Endothelial cell of umbilical vein (primary cell): ENCODE results near the gene SOX14. TPM values are rescaled to one million over a fixed set of nuclear protein-coding genes. Genes with fewer than 3 reads are reported as not detected.

Source experiments
- BruUV-seq: library from RNA; stranded (reverse); fragments of 400-500 nt; replicated peaks from 2 replicates; lab custom pipeline; 2021; lab: Mats Ljungman, UMichigan
- CTCF ChIA-PET: fragments of 300-600, 350-600 bp; sonication (Branson Sonifier 250); formaldehyde crosslinking; loops from one replicate; lab custom pipeline; 2021; ENCODE audit warnings: antibody characterized with exemption, inconsistent platforms; lab: Charles Lee
- POLR2A ChIA-PET: fragments of 300-600, 350-600 bp; sonication (Branson Sonifier 250); formaldehyde crosslinking; loops from one replicate; lab custom pipeline; 2021; ENCODE audit warnings: antibody characterized with exemption, inconsistent platforms; lab: Charles Lee
- DNase-seq: peaks from one replicate; pipeline ENCODE4 v3.0.0-alpha.2; 2011; ENCODE audit warnings: low read depth, low spot score
- FAIRE-seq: peaks from 2 replicates; lab custom pipeline; 2011; peaks lifted over from hg19 to GRCh38; lab: Jason Lieb, UNC
- H2AFZ ChIP-seq: 2 replicates; pipeline ENCODE4 v1.6.0; 2012; ENCODE audit warnings: low read depth, low read length, control low read depth, inconsistent platforms
- H3K27ac ChIP-seq: 2 replicates; pipeline ENCODE4 v1.5.1; 2011; ENCODE audit warnings: low read depth, mild to moderate bottlenecking, control low read depth, low read length, moderate library complexity; ENCODE audit not compliant: insufficient read depth
- H3K27me3 ChIP-seq, 2 experiments: 2 replicates each; pipeline versions ENCODE4 v1.6.0 to v1.6.1; 2011; ENCODE audit warnings: low read length in 2 of 2, mixed read lengths in 1 of 2; ENCODE audit not compliant: control insufficient read depth in 2 of 2, insufficient read depth in 2 of 2
- H3K36me3 ChIP-seq, 2 experiments: 2 replicates in 1 of 2; 3 replicates in 1 of 2; pipeline ENCODE4 v1.5.1; 2011; ENCODE audit warnings: low read length in 2 of 2, mild to moderate bottlenecking in 1 of 2, moderate library complexity in 1 of 2; ENCODE audit not compliant: control insufficient read depth in 2 of 2, insufficient read depth in 2 of 2; ENCODE audit errors: extremely low read depth in 1 of 2
- H3K4me1 ChIP-seq: 3 replicates; pipeline ENCODE4 v1.5.1; 2011; ENCODE audit warnings: mild to moderate bottlenecking, low read length; ENCODE audit not compliant: control insufficient read depth, insufficient read depth; ENCODE audit errors: extremely low read depth
- H3K4me2 ChIP-seq: 2 replicates; pipeline ENCODE4 v1.6.1; 2011; ENCODE audit warnings: low read length, control low read depth, mixed read lengths; ENCODE audit not compliant: insufficient read depth
- H3K4me3 ChIP-seq, 3 experiments: fragments of 200-600 bp in 1 of 3; sonication (generic), shearing (Covaris generic) in 1 of 3; replicated peaks in 1 of 3; 2 replicates each; pipeline ENCODE4 v1.5.1; 2011 to 2016; ENCODE audit warnings: control low read depth in 3 of 3, low read length in 3 of 3, mild to moderate bottlenecking in 2 of 3, inconsistent platforms in 1 of 3, low read depth in 1 of 3, moderate library complexity in 1 of 3; ENCODE audit not compliant: insufficient read depth in 1 of 3
- H3K79me2 ChIP-seq: 2 replicates; pipeline ENCODE4 v1.6.0; 2012; ENCODE audit warnings: low read length, inconsistent platforms; ENCODE audit not compliant: control insufficient read depth, insufficient read depth
- H3K9ac ChIP-seq: replicated peaks from 2 replicates; pipeline ENCODE3; 2011; ENCODE audit warnings: low read length, control low read depth; ENCODE audit not compliant: insufficient read depth; ENCODE audit errors: extremely low read depth
- H3K9me1 ChIP-seq: replicated peaks from 3 replicates; pipeline ENCODE4 v1.6.0; 2011; ENCODE audit warnings: mild to moderate bottlenecking, low read length; ENCODE audit not compliant: control insufficient read depth, insufficient read depth; ENCODE audit errors: extremely low read depth
- H3K9me3 ChIP-seq: replicated peaks from 2 replicates; pipeline ENCODE4 v1.5.1; 2012; ENCODE audit warnings: low read length, inconsistent platforms; ENCODE audit not compliant: control insufficient read depth, insufficient read depth
- H4K20me1 ChIP-seq: replicated peaks from 2 replicates; pipeline ENCODE3; 2011; ENCODE audit warnings: mild to moderate bottlenecking, low read length; ENCODE audit not compliant: control insufficient read depth, insufficient read depth; ENCODE audit errors: extremely low read depth
- CTCF ChIP-seq, 2 donors: IDR thresholded peaks; 1 replicate in 1 of 2; 2 replicates in 1 of 2; pipeline ENCODE4 v1.5.1; 2011; ENCODE audit warnings: low read length in 2 of 2, mild to moderate bottlenecking in 2 of 2, moderate library complexity in 2 of 2, control low read depth in 1 of 2, inconsistent platforms in 1 of 2, low read depth in 1 of 2; ENCODE audit not compliant: insufficient read depth in 1 of 2; ENCODE audit errors: extremely low read depth in 1 of 2
- EZH2 ChIP-seq: IDR thresholded peaks from 2 replicates; pipeline ENCODE4 v1.6.1; 2012; ENCODE audit warnings: borderline replicate concordance, low read depth, mild to moderate bottlenecking, moderate library complexity, low read length, inconsistent platforms; ENCODE audit not compliant: severe bottlenecking
- FOS ChIP-seq: IDR thresholded peaks from 2 replicates; pipeline ENCODE4 v1.6.1; 2011; ENCODE audit warnings: mild to moderate bottlenecking, low read length, moderate library complexity, borderline replicate concordance; ENCODE audit not compliant: insufficient read depth
- GATA2 ChIP-seq: IDR thresholded peaks from 2 replicates; pipeline ENCODE4 v1.7.0; 2011; ENCODE audit warnings: low read depth, mild to moderate bottlenecking, moderate library complexity, mixed read lengths, low read length; ENCODE audit not compliant: insufficient read length, insufficient read depth
- JUN ChIP-seq: IDR thresholded peaks from 2 replicates; pipeline ENCODE4 v1.6.1; 2011; ENCODE audit warnings: borderline replicate concordance, low read depth; ENCODE audit not compliant: insufficient read length, insufficient read depth
- MAX ChIP-seq: IDR thresholded peaks from 2 replicates; pipeline ENCODE4 v1.6.1; 2011; ENCODE audit not compliant: insufficient read depth, insufficient read length
- MYC ChIP-seq: IDR thresholded peaks from one replicate; pipeline ENCODE4 v1.6.1; 2011; ENCODE audit warnings: mild to moderate bottlenecking, low read depth, low read length
- POLR2A ChIP-seq: IDR thresholded peaks from 2 replicates; pipeline ENCODE4 v1.6.1; 2012; ENCODE audit warnings: low read depth, mild to moderate bottlenecking, control low read depth, low read length
- POLR2AphosphoS5 ChIP-seq: IDR thresholded peaks from 2 replicates; pipeline ENCODE4 v1.6.1; 2012; ENCODE audit warnings: low read depth, mild to moderate bottlenecking, control low read depth, low read length, moderate library complexity; ENCODE audit not compliant: insufficient read depth
- dilution Hi-C: fragments of 300-500 bp; cut with MboI; formaldehyde crosslinking; loops from one replicate; pipeline ENCODE4 v1.15.0; 2019; ENCODE audit warnings: low sequenced_read_pairs; ENCODE audit not compliant: extremely low pct_ligation_motif_present
- intact Hi-C: fragments of 100-400 bp; cut with micrococcal nuclease; formaldehyde crosslinking; loops from one replicate; pipeline ENCODE4 v1.10.0; 2022
- polyA plus RNA-seq, 4 experiments: library from polyadenylated mRNA; depleted of rRNA in 3 of 4; stranded (reverse) in 3 of 4; unstranded in 1 of 4; fragments of >200 nt; gene quantifications; 2 replicates each; pipeline versions ENCODE4 v1.2.1 to v1.2.3, GENCODE V29; 2011 to 2012; ENCODE audit warnings: missing spikeins in 1 of 4
- total RNA-seq: library from RNA; stranded (reverse); gene quantifications from 2 replicates; pipeline ENCODE4 v1.2.3, GENCODE V29; 2021

SOX14 gene
- total and polyA plus RNA-seq, 2 donors (not counting 3 experiments of a cell fraction or from before 2014, with no cell fraction given), result not detected

GRCh38 chr3:137789236-137789635 is 25.1 kb downstream of the SOX14 start:
- Histone ChIP-seq H3K79me2 (no peaks in the 10 kb centered on the region), H3K9ac (no peak overlapping the region), H3K4me1 (no peaks in the 10 kb centered on the region), H3K27me3 (no peaks in the 10 kb centered on the region), H3K4me3 (no peak overlapping the region), H3K27ac (no peak overlapping the region), H4K20me1 (no peaks in the 10 kb centered on the region), H3K36me3 (no peaks in the 10 kb centered on the region), H3K4me2 (no peak overlapping the region), H2AFZ (no peak overlapping the region), H3K9me3 (no peaks in the 10 kb centered on the region), H3K9me1 (no peaks in the 10 kb centered on the region)
- intact Hi-C loops, result no loop called here
- TF ChIP-seq GATA2 (no peak), POLR2A (no peak), JUN (no peak), MAX (no peak), EZH2 (no peak), MYC (no peak), CTCF (IDR thresholded peaks at IDR 0.05; ENCODE audit: extremely low read depth in 1 of 2, insufficient read depth in 1 of 2, low read depth in 1 of 2, low read length in 2 of 2) (no peak), FOS (no peak), POLR2AphosphoS5 (no peak)
- no TSS peak for BruUV-seq
- dilution Hi-C loops, result no loop called here
- FAIRE-seq, result no peak
- POLR2A ChIA-PET, result no interaction called here
- CTCF ChIA-PET, result no interaction called here
- DNase-seq, result no peak
